Posterior vena cava (tissue), 2 donors: ENCODE measurements around the gene LPIN3. TPM values are rescaled to one million over a fixed set of nuclear protein-coding genes. Genes with fewer than 3 reads are reported as not detected.

ENCODE experiments used
- DNase-seq: peaks from one replicate; pipeline ENCODE4 v3.0.0-alpha.2; 2020; ENCODE audit warnings: low spot score
- intact Hi-C, 2 donors: fragments of 100-400 bp; cut with DNase I; formaldehyde crosslinking; loops; one replicate each; pipeline versions ENCODE4 v1.14.1 to v1.14.2; 2022 to 2023
- total RNA-seq, 2 donors: library from RNA; stranded (reverse); fragmentation: NEBNext Ultra II Directional; extraction: Animal tissue kit (Norgen Biotek cat#: 25700); gene quantifications; one replicate each; pipeline ENCODE4 v1.2.1, GENCODE V29; 2021
- donor health status: DM: yes; HTN: yes; CAD: no.
- donor health status: DM: yes; HTN: yes; CAD: no.

The LPIN3 gene
- total RNA-seq, 2 donors from 2014 or later: 12.7 to 17.6 TPM

GRCh38 chr20:41373931-41374920, 33.6 kb downstream of the LPIN3 start:
- DNase-seq: peak; percentile 65
- intact Hi-C loops: loop anchor here in 1 of 2 donors (1.0 kb wide), 1 partner anchor 28 kb away; no protein-coding TSS in a partner anchor

DNA sequence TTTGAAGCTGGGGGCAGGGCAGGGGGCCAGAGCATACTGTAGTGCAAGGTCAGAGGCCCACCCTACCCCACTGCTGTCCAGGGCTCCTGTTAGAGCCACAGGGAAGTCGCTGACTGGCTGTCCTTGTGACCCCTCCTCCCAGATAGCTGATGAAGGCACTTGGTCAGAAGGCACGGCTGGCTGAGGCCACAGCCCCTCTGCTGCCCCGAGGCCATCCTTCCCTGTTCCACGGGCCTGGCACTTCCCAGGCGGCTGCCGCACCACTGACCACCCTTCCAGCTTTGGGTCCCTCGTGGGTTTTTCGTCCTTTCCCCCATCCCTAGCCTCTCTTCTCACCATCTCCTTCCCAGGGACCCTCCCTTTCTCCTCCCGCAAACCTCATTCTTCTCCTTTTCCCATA, 35.2 kb downstream of the LPIN3 start:
- DNase-seq: no peak
- intact Hi-C loops: no loop called here

GRCh38 chr20:41376349-41376748, 35.7 kb downstream of the LPIN3 start:
- intact Hi-C loops: no loop called here
- no peak for DNase-seq

- intact Hi-C loops: no loop called here
- DNase-seq: peak; percentile 24
Observed at GRCh38 chr20:41377275-41377674, 36.7 kb downstream of the LPIN3 start.

GRCh38 chr20:41379551-41379950, 38.9 kb downstream of the LPIN3 start:
- DNase-seq: no peak
- intact Hi-C loops: no loop called here

DNA sequence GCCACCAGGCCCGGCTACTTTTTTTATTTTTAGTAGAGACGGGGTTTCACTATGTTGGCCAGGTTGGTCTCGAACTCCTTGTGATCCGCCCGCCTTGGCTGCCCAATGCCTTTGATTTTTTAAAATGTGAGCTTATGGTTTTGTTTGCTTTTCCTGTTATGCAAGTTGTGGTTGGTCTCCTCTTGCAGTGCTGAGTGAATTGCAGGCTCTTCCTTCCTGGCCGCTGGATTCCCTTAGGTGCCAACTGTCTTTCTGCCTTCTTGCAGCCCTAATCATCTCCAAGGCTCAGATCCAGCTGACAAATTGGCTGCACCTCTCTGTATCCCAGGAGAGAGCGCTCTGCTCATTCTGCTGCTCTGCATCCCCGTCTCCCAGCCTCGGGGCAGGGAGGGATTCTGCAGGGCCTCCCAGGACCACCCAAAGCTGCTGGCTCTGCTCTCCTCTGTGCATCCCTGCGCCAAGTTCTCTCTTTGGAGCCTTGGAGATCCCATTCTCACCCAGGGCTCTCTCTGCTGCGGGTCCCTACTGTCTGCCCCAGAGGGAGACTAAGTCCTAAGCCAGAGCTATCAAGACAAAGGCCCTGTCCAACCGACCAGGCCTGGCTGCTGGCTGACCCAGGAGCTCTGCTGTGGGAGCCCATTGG, 40.1 kb downstream of the LPIN3 start:
- intact Hi-C loops: no loop called here
- DNase-seq: peak; percentile 35

DNA sequence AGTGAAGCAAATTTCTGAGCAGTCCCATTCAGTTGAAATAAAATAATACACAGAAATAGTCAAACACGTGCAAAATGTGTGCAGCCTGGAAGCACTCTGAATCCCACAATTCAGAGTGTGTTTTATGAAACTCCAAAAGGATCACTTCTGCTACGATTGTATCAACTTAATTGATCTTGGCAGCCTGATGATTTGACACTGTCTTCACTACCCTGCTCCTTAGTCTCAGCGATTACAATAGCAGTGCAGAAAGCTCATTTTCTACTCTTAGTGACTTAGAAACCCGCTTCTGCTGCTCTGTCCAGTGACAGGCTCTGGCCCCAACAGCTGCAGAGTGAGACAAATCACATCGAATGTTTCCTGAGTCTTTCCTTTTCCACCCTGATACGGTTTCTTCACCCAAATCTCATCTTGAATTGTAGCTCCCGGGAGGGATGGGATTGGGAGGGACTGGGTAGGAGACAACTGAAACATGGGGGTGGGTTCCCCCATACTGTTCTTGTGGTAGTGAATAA, 42.2 kb downstream of the LPIN3 start:
- peak; percentile 24 for DNase-seq
- intact Hi-C loops: no loop called here

- peak; percentile 72 for DNase-seq
- intact Hi-C loops: no loop called here
Observed at GRCh38 chr20:41386502-41387427, 46.1 kb downstream of the LPIN3 start.

- DNase-seq: peak; percentile 63
- intact Hi-C loops: no loop called here
Observed at GRCh38 chr20:41387444-41387851, 46.8 kb downstream of the LPIN3 start.

- no peak for DNase-seq
- intact Hi-C loops: no loop called here
Observed at GRCh38 chr20:41390889-41391288, 50.3 kb downstream of the LPIN3 start.

DNA sequence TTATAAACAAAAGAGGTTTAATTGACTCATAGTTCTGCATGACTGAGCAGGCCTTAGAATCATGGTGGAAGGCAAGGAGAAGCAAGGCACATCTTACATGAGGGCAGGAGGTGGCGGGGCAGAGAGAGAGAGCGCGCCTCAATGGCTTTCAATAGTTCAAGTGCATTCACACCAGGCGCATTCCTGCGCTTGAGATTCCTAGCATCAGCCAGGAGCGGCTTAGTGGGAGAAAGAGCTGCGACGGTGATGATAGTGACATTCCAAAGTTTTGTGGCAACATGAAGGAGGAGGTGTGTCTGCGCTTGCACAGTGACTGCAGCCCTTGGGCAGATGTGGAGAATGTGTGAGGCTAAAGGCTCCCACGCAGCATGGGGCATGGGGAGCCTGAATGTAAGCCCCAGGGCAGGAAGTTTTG, 51.0 kb downstream of the LPIN3 start:
- intact Hi-C loops: no loop called here
- DNase-seq: no peak

- intact Hi-C loops: no loop called here
- no peak for DNase-seq
Observed at GRCh38 chr20:41392295-41392694, 51.7 kb downstream of the LPIN3 start.

- intact Hi-C loops: no loop called here
- DNase-seq: peak; percentile 83
Observed at GRCh38 chr20:41392871-41393704, 52.5 kb downstream of the LPIN3 start.

DNA sequence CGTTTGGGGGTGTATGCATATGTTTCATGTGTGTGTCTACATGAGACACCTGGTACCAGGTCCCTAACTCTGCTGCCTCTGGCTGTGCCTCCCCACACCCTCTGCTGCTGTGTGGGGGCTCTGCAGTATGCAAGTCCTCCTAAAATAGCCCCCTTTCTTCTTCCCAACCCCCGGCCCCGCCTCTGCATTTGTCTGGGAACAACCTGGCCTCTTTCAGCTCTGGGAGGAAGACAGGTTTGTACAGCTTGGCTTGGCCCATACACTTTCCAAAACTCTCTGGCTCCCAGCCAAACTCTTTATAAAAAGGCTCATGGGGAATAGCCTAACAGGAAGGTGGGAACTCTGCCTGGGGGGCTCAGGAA, 53.1 kb downstream of the LPIN3 start:
- intact Hi-C loops: no loop called here
- DNase-seq: no peak

GRCh38 chr20:41394081-41394480, 53.5 kb downstream of the LPIN3 start:
- intact Hi-C loops: no loop called here
- DNase-seq: no peak

- intact Hi-C loops: no loop called here
- DNase-seq: no peak
Observed at GRCh38 chr20:41394931-41395666, 54.5 kb downstream of the LPIN3 start.

DNA sequence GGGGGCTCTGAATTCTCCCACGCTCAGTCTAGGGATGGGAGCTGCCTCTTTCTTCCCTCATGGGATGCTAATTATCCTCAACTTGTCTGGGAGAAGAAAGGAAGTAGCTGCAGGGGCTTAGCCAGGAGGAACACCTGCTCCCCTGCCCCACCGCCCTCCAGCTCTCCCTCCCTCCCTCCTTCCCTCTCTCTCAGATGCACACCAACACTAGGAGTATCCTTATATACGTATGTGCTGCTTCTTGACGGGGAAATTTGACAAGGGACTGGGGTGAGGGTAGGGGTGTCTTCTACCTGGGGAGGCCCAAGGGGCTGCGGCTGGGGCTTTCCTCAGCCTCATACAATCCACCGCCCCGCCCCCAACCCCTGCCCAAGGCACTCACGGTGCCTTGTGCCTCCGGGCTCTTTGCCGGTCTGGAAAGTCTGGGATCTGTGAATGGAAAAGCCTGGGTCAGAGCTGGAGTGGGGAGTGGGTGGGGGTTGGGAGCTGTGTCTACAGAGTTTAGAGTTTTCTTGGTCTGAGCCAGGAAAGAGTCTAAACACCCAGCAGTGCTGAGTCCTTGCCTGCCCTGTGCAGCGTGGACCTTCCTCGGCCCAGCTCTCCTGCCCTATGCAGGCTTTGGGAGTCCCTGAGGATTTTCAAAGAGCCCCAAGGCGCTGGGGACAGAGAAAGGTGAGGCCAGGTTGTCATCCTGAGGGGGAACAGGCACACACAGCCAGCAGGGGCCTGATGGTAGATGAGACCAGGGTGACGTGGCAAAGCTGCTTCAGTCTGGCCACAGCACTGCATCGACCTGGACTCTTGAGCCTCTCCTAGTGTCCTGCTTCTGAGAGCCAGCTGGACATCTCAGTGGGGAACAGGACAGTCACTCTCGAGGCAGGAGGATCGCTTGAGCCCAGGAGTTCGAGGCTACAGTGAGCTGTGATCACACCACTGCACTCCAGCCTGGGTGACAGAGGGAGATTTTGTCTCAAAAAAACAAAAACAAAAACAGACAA, 55.3 kb downstream of the LPIN3 start:
- intact Hi-C loops: no loop called here
- DNase-seq: no peak
